Mesothelial cell of epicardium (in vitro differentiated cells): ENCODE data around the gene MIDN. TPM values are rescaled to one million over a fixed set of nuclear protein-coding genes. Genes with fewer than 3 reads are reported as not detected.
"Not testable (repeated sequence)": the region's sequence is repeated elsewhere in the genome, so short reads cannot be mapped to it uniquely, and the experiment has no call there.

ENCODE experiments used
- DNase-seq, 2 experiments: peaks; one replicate each; pipeline ENCODE4 v3.0.0; 2021; ENCODE audit warnings: low spot score in 2 of 2; ENCODE audit not compliant: unreplicated experiment in 2 of 2
- H3K27ac Mint-ChIP-seq: 2 replicates; pipeline ENCODE4 v1.8.0; 2021; ENCODE audit warnings: mixed read lengths
- H3K27me3 Mint-ChIP-seq: 2 replicates; pipeline ENCODE4 v1.8.0; 2021; ENCODE audit warnings: low read depth, mixed read lengths
- H3K36me3 Mint-ChIP-seq: 2 replicates; pipeline ENCODE4 v1.8.0; 2021; ENCODE audit warnings: mixed read lengths
- H3K4me1 Mint-ChIP-seq: 2 replicates; pipeline ENCODE4 v1.8.0; 2021; ENCODE audit warnings: mixed read lengths
- H3K4me3 Mint-ChIP-seq: 2 replicates; pipeline ENCODE4 v1.8.0; 2021; ENCODE audit warnings: mild to moderate bottlenecking, moderate library complexity, mixed read lengths
- H3K9me3 Mint-ChIP-seq: 2 replicates; pipeline ENCODE4 v1.8.0; 2021; ENCODE audit warnings: mixed read lengths
- CTCF ChIP-seq: fragments of 200-600 bp; sonication (generic); IDR thresholded peaks from one replicate; pipeline ENCODE4 v1.5.0; 2021; ENCODE audit warnings: antibody characterized with exemption; ENCODE audit not compliant: unreplicated experiment
- total RNA-seq: library from RNA; stranded (reverse); gene quantifications from 3 replicates; pipeline ENCODE4 v1.2.1, GENCODE V29; 2021

The MIDN gene
- total RNA-seq, 1 donor from 2014 or later = 177 TPM

- H3K4me1 Mint-ChIP-seq = no peaks in the 10 kb centered on the region
- no peak overlapping the region for H3K4me3 Mint-ChIP-seq
- TF ChIP-seq CTCF = no peak
- DNase-seq = no peak
- no peaks in the 10 kb centered on the region for H3K9me3 Mint-ChIP-seq
- H3K27ac Mint-ChIP-seq = no peak overlapping the region
- H3K27me3 Mint-ChIP-seq = no peaks in the 10 kb centered on the region
- no peaks in the 10 kb centered on the region for H3K36me3 Mint-ChIP-seq
These were observed 49.9 kb downstream of the MIDN start for GRCh38 chr19:1298235-1298634.

- Mint-ChIP-seq H3K27ac (no peak overlapping the region), H3K27me3 (no peaks in the 10 kb centered on the region), H3K36me3 (no peaks in the 10 kb centered on the region), H3K4me3 (no peak overlapping the region), H3K9me3 (no peaks in the 10 kb centered on the region), H3K4me1 (no peaks in the 10 kb centered on the region)
- no peak for DNase-seq
- no peak for TF ChIP-seq CTCF
These were observed 51.4 kb downstream of the MIDN start for GRCh38 chr19:1299801-1300200.

- TF ChIP-seq CTCF = no peak
- H3K9me3 Mint-ChIP-seq = no peaks in the 10 kb centered on the region
- no peak for DNase-seq
- no peak overlapping the region for H3K27ac Mint-ChIP-seq
- H3K27me3 Mint-ChIP-seq = no peaks in the 10 kb centered on the region
- no peaks in the 10 kb centered on the region for H3K4me1 Mint-ChIP-seq
- no peak overlapping the region for H3K4me3 Mint-ChIP-seq
- H3K36me3 Mint-ChIP-seq = no peaks in the 10 kb centered on the region
These were observed 52.5 kb downstream of the MIDN start for GRCh38 chr19:1300744-1301490.

- H3K9me3 Mint-ChIP-seq = no peaks in the 10 kb centered on the region
- H3K36me3 Mint-ChIP-seq = no peaks in the 10 kb centered on the region
- no peaks in the 10 kb centered on the region for H3K27me3 Mint-ChIP-seq
- no peak for DNase-seq
- no peak overlapping the region for H3K4me3 Mint-ChIP-seq
- H3K4me1 Mint-ChIP-seq = no peaks in the 10 kb centered on the region
- no peak for TF ChIP-seq CTCF
- no peak overlapping the region for H3K27ac Mint-ChIP-seq
These were observed 54.3 kb downstream of the MIDN start for GRCh38 chr19:1302533-1303239.

- Mint-ChIP-seq H3K4me3 (no peak overlapping the region), H3K27me3 (no peaks in the 10 kb centered on the region), H3K36me3 (no peaks in the 10 kb centered on the region), H3K9me3 (no peaks in the 10 kb centered on the region), H3K4me1 (no peaks in the 10 kb centered on the region), H3K27ac (no peak overlapping the region)
- no peak for TF ChIP-seq CTCF
- DNase-seq = no peak
These were observed 56.0 kb downstream of the MIDN start for GRCh38 chr19:1304197-1304924.

- not testable (repeated sequence) for DNase-seq, H3K27ac Mint-ChIP-seq, H3K4me1 Mint-ChIP-seq, H3K27me3 Mint-ChIP-seq, H3K4me3 Mint-ChIP-seq, H3K36me3 Mint-ChIP-seq, H3K9me3 Mint-ChIP-seq
These were observed 57.0 kb downstream of the MIDN start for GRCh38 chr19:1305354-1305753.
